ENCODE data around the gene CNNM4.

GRCh38 chr2:96813656-96814055, 53.0 kb downstream of the CNNM4 start:
- TF ChIP-seq, protein P1, sequence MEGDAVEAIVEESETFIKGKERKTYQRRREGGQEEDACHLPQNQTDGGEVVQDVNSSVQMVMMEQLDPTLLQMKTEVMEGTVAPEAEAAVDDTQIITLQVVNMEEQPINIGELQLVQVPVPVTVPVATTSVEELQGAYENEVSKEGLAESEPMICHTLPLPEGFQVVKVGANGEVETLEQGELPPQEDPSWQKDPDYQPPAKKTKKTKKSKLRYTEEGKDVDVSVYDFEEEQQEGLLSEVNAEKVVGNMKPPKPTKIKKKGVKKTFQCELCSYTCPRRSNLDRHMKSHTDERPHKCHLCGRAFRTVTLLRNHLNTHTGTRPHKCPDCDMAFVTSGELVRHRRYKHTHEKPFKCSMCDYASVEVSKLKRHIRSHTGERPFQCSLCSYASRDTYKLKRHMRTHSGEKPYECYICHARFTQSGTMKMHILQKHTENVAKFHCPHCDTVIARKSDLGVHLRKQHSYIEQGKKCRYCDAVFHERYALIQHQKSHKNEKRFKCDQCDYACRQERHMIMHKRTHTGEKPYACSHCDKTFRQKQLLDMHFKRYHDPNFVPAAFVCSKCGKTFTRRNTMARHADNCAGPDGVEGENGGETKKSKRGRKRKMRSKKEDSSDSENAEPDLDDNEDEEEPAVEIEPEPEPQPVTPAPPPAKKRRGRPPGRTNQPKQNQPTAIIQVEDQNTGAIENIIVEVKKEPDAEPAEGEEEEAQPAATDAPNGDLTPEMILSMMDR (IDR thresholded peaks at IDR 0.05): no peak
- TF ChIP-seq POLR2A (IDR thresholded peaks at IDR 0.05): no peak
